GM18951 (cell line): ENCODE data around the gene CACNA1C.
"Not testable (repeated sequence)": the region's sequence is repeated elsewhere in the genome, so short reads cannot be mapped to it uniquely, and the experiment has no call there.

Experiments used
- POLR2A ChIP-seq: IDR thresholded peaks from 4 replicates; pipeline ENCODE4 v1.6.1; 2011; ENCODE audit warnings: mild to moderate bottlenecking; ENCODE audit not compliant: insufficient read length, insufficient read depth; ENCODE audit errors: extremely low read depth
- in situ Hi-C: fragments of 300-500 bp; cut with MboI; formaldehyde crosslinking; loops from one replicate; pipeline ENCODE4 v1.12.0; 2022; ENCODE audit warnings: low sequenced_read_pairs, mixed read lengths, inconsistent platforms; ENCODE audit not compliant: unreplicated experiment

Gene CACNA1C

DNA sequence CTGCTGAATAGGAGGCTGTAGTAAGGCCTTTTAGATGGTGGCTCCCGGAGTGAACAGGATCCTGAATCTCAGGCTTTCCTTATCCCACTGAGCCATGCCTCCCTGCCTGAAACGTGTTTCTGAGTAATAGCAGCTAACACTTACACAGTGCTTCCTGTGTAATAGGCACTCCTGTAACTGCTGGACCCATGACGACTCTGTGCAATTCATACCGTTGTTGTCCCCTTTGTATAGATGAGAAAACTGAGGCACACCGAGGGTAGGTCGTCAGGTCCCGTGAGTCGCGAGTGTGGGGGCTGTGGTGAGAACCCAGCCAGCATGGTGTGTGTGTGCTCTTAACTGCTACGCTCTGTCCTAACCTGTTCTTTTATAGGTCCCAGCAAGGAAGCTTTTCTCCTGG lies 193.6 kb downstream of the CACNA1C start:
- TF ChIP-seq POLR2A: no peak
- in situ Hi-C loops: no loop called here

DNA sequence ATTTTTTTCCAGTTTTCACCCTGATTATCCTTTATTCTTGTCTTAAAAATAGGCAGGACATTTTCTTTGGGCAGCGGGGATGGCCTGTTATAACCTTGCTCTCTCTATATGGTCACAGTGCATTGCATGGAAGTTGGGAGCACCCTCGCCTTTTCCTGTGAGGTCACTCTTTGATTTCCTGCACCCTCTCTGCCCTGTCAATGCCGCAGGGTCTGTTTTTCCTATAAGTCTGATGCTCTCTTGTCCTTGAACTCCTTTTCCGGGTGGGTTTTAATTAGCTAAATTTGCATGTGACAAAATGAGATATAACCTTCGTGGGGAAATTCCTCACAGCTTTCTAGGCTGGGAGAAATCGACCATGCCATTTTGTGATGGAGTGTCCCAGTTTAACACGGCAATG lies 194.3 kb downstream of the CACNA1C start:
- no peak for TF ChIP-seq POLR2A
- in situ Hi-C loops: no loop called here

DNA sequence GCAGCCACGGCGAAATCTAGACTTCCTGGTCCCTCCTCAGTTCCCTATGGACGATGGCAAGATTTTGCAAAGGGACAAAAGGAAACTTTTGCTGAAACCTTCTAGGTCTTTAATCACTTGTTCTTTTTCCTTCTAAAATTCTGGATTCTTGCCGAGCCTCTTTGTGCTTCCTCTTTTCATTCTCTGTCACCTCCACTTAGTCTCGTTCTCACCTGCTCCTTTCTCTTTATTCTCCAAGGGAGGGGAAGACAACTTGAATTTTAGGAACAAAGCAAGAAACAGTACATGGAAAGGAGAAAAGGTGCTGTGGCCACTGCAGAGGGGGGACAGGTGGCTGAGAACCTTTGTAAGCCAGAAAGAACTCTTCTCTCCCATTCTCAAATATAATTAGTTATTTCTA lies 194.8 kb downstream of the CACNA1C start:
- no peak for TF ChIP-seq POLR2A
- in situ Hi-C loops: no loop called here

DNA sequence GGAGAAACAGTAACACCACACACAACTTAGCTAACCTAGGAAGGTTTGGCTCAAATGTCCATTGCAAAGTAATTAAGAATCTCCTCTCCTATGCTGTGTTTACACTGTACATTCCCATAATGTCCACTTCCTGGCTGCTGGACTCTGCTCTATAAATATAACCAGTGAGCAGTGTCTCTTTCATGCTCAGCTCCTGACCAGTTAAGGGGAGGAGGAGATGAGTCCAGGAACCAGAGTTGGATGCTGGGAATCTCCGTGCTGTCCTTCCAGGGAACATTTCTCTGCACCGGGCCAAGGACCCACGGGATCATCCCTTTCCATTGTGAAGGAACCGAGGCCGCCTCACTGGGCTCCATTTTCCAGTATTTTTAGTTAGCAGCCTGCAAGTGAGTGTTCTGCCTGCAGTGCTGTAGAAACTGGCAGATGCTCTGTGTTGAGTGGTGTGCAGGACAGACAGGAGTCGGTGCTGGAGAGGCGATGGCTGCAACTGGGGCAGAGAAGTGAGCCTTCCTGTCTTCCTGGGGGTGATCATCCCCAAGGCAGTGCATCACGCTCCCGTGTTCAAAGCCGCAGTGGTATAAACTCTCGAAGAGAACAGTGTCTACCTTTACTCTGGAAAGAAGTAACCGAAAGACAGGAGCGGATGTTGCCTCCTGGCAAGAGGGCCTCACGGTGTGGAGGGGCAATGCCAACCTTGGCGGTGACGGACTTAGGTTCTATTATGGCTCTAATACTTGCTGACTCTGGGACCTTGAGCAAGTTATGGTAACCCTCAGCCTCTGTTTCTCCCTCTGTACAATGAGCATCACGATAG lies 195.5 kb downstream of the CACNA1C start:
- no peak for TF ChIP-seq POLR2A
- in situ Hi-C loops: no loop called here

DNA sequence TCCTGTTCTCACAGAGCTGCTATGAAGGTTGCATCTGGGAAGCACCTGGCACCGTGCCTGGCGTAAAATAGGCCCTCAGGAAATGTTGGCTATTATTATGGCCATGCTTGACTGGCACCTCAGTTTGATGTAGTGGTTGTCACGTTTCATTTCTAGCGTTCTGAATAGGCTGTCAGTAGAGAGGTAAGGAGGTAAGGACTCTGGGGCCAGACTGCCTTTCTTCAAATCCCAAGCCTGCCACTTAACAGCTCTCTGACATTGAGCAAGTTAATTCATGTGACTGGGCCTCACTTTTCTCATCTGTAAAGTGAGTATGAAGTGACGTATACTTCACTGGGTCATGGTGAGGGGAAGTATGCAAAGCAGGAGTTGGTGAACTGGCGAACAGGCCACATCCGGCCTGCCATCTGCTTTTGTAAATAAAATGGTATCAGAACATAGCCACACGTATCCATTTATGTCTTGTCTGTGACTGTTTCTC lies 196.2 kb downstream of the CACNA1C start:
- in situ Hi-C loops: no loop called here

DNA sequence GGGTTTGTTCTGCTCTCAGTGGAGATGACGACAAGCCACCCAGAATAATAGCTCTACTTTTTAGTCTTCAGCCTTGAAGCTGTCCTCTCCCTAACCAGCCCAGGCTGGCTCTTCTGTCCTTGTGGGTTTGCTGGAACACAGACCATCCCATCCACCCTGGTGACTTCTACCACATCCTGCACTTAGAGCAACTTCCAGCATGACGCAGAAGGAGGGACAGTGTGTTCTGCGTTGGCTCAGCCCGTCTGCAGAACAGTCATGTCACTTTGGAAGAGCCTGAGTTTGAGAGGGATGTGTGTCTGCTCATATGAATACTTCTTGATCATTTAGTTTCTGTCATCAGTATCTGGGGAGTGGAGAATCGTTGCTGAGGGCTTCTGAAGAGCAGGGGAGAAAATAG lies 198.0 kb downstream of the CACNA1C start:
- in situ Hi-C loops: no loop called here

More for the DNA sequence above, 196.2 kb downstream of the CACNA1C start:
- TF ChIP-seq POLR2A: no peak

DNA sequence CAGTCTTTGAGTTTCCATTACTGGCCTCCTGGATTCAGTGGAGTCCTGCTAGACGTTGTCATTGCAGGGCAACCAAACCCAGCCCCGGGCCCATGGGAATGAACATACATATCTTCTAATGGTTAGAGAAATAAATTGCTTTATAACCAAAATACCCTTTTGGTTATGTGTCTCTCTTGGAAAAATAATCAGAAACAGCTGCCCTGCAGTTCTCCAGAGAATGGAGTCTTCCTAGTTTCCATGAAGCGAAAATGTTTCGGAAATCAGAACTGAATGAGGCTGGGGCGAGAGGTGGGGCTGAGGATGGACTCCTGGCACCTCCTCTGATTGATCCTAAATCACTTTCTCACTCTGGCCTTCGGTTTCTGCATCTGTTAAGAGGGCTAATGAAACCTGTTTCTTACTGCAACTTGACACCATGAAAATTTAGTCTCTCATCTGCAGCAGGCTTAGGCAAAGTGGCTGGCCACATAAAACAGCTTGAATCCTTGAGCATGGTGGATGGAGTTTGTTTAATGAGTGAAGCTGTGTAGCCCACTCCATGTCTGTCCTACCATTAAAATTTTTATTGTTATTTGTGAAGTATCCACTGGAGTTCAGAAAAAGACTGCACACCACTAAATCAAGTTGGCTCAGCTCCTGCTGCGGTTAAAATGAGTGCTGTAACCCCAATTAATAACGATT lies 198.9 kb downstream of the CACNA1C start:
- in situ Hi-C loops: no loop called here
- TF ChIP-seq POLR2A: no peak

More for the DNA sequence above, 198.0 kb downstream of the CACNA1C start:
- TF ChIP-seq POLR2A: no peak

DNA sequence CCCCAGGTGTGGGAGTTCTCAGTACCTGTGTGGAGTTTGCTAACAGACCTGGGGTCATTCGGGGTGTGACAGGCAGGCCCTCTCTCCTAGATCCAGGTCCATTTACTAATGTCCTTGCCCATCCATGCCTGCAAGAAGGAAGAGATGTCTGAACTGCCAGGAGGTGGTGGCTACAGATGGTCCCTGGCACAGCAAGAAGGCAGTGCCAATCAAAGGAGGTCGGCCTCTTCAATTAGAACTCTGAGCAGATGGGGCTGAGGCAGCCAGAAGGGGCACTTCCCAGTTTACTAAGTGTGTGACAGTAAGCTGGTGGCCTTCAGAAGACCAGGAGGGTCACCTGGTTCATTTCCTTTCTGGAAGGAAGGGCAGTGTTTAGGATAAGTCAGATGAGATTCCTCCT lies 202.5 kb downstream of the CACNA1C start:
- in situ Hi-C loops: no loop called here
- TF ChIP-seq POLR2A: no peak

DNA sequence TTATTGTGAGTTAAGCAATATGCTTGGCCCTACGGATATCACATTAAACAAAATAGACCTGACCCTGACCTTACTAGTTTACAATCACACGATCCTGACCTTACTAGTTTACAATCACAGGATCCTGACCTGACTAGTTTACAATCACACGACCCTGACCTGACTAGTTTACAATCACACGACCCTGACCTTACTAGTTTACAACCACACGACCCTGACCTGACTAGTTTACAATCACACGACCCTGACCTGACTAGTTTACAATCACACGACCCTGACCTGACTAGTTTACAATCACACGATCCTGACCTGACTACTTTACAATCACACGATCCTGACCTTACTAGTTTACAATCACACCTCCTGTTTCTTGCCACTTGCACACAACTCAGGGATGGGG lies 202.9 kb downstream of the CACNA1C start:
- in situ Hi-C loops: not testable (repeated sequence)

DNA sequence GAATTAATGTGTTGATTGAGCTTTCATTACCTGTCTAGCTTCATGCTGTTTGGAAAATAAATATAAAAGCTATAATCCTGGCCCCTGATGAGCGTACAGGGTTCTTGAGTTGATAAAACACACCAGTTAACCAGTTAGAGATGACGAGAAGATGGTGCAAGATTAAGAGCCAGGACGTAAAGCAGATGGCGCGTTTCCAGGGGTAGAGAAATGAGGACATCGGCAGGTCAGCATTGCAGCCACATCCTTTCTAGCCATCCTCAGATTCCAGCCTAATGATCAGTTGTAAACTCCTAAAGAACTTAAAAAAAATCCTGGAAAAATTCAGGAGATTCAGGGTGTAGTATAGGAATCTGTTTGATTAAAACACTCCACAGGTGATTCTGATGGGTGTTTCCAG lies 203.7 kb downstream of the CACNA1C start:
- in situ Hi-C loops: no loop called here
- no peak for TF ChIP-seq POLR2A

DNA sequence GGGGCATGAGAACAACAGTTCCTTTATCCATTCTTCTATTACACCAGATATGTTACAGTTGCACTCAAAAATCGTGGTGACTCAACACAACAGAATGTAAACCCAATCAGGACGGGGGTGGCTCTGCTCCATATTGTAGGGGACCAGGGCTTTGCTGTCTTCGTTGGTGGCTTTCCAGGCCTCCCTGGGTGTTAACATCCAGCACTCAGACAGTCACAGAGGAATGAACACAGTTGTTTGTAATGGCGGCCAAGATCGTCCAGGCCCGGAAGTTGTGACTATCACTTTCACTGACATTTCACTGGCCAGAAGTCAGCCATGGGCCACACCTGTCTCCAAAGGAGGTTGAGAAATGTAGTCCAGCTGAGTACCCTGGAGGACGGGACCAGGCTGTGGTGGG lies 204.1 kb downstream of the CACNA1C start:
- in situ Hi-C loops: no loop called here
- TF ChIP-seq POLR2A: no peak

DNA sequence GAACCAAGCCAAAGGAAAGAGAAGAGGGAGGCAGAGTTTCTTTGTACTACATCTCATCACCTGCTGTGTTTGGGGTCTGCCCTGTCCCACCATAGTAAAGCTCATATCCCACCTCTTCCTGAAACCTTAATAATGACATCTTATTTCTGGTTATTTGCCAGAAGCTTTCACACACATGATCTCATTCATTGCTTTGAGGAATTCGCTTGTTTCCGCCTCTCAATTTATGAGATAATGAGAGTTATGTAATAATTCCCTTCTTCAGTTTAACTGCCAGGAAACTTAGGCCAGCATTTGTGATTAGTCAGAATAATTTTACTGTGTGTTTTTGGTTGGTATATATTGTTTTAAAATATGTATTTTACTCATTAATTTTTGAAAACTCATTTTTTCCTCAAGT lies 205.2 kb downstream of the CACNA1C start:
- no peak for TF ChIP-seq POLR2A
- in situ Hi-C loops: no loop called here

DNA sequence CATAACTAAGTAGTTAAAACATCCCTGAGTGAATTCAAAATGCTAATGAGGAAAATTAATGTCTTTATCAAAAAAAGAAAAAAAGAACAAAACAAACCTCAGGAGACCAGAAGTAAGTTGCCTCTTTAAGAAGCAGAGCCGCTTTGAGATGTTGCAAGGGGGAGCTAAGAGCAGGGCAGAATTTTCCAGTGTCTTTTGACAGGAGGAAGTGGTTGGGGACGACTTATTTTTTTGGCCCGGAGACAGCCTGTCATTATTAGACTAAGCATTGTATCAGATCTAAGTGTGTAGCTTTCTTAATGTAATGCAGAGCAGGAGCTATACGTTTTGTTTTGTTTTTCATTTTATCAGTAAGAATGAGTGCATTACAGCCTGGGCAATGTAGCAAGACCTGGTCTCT lies 206.6 kb downstream of the CACNA1C start:
- in situ Hi-C loops: no loop called here
- TF ChIP-seq POLR2A: no peak

DNA sequence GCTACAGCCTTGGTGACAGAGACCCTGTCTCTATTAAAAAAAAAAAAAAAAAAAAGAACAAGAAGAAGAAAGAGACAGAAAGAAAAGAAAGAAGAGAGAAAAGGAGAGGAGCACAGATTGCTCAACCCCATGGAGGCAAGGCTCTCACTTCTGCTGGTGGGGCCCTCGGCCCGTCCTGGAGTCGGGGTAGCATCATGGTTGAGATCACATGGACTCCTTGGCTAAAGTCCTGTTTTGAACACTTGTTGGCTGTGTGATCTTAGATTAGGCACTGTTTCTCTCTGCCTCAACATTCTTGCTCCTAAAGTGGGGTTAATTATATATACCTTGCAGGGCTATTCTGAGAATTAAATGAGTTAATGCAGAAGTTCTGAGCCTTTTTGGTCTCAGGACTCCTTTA lies 207.7 kb downstream of the CACNA1C start:
- in situ Hi-C loops: no loop called here

More for the DNA sequence above, 207.7 kb downstream of the CACNA1C start:
- TF ChIP-seq POLR2A: no peak
